Stimulated activated CD4-positive, alpha-beta T cell treated with anti-CD3 and anti-CD28 coated beads, Interleukin-2, amount 100 ng/mL, for 4 hours (primary cell): ENCODE data around the gene KRT33B.
"Not testable (repeated sequence)": the region's sequence is repeated elsewhere in the genome, so short reads cannot be mapped to it uniquely, and the experiment has no call there.

Source experiments
- DNase-seq: peaks from one replicate; pipeline ENCODE4 v3.0.0-alpha.2; 2020; ENCODE audit warnings: low read depth

The KRT33B gene

DNA sequence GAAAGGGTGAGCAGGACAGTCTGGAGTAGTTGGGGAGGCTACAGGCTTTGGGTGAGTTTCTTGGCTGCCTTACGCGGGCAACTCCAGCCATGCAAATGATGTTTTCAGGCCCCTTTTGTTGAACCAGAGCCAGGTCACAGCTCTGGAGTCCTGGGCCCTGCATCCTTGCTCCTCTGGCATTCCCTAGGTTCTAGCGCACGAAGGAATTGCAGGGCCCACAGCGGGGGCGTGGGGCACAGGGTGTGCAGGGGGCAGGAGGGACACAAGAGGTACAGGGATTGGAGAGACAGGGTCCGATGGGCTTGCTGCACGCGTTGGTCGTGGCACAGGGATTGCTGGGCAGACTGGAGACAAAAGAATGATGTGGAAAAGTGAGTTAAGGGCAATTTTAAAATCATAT, 24.2 kb upstream of the KRT33B start:
- no peak for DNase-seq

DNA sequence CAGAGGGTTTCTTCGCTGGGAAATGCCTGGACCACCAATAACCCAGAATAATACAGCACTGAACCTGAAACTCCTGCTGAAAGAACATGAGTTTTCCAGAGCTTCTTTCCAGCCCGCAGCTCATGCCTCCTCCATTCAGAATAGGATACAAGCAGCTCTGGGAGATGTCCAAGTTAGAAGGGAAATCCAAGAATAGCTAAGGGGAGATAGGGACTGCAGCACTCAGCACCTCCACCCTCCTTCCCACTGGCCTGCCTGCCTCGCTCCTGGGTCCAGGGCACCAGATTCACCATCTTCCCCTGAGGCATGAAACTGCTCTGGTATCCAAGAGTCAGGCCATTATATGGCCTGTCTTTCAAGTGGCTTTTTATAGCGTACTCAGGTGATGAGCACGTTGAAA, 23.7 kb upstream of the KRT33B start:
- no peak for DNase-seq

DNA sequence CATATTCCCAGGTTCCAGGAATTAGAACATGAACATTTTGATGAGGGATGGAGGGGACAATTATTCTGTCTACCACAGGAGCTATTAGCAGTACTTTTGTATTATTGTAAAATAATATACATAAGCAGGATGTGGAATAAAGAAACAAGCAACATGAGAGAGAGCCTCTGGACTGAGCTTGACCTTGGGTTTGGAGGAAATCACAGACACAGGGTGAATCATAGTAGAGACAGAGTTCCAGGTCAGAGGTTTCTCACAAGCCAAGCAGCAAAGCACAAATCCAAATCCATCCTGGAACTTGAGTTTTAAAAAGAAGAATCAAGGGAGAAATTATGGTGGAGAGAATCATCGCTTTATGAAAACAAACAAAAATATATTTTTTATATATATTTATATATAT, 22.7 kb upstream of the KRT33B start:
- no peak for DNase-seq

DNA sequence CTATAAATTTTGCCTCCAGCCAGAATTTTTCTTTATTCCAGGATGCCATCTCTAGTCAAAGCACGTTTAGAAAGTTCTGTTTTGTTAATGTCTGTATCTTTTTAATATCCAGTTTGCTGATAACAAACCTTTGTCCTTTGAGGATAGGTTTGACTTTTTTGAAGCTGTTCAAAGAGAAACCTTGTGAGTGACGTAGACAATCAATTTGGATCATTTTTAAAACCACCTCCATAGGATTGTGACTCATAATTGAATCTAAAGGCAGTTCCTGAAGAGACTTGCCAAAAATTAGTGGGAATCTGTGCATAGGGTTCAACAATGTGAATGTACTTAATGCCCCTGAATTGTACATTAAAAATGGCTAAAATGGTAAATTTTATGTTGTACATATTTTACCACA, 21.9 kb upstream of the KRT33B start:
- no peak for DNase-seq

DNA sequence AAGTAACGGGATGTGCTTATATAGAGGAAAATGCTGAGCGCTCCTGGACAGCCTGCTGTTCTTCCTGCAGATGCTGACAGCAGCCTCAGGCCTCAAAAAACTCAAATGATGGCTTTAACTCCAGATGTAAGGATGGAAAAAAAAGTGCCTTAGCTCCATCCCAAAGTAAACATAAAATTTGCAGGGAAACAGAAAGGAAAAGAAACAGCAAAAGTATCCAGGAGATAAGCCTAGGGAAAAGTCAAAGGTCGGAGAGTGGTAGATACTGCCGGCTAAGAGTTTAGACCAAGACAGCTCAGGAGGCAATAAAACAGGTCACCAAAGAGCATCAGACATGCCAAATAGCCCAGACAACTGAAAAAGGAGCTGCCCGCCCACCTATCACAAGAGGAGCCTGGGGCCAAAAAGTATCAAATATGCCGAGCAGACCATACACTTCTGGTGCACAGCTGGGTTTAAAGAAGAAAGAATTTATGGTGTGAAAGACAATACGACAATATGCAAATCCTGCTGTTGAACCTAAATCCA, 20.9 kb upstream of the KRT33B start:
- DNase-seq, result no peak

DNA sequence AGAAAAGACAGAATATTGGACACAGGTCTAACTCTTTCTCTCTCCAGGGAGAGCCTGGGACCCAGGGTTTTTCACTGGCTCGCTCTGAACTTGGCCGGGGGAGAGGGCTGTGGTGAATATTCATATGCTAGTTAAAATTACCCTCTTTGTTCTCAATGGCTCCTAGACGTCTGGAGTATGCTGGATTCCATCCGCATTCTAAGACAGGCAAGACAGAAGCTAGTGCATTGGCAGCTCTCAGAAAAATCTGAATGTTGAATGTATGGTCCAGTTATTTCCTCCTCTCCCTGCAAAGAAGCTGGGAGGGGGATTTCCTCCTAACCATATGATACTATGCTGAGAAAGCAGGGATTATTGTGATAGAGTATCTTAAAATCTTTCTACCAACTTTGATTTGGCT, 18.1 kb upstream of the KRT33B start:
- no peak for DNase-seq

DNA sequence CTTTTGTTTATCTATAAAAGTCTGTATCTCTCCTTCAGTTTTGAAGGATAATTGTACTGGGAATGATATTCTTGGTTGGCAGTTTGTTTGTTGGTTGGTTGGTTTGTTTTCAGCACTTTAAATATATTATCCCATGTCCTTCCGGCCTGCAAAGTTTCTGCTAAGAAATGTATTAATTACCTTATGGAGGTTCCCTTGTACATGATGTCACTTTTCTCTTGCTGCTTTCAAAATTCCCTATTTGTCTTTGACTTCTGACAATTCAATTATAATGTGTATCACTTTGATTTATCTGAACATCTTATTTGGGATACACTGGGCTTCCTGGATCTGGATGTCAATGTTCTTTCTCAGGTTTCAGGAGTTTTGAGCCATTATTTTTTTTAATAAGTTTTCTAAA, 16.6 kb upstream of the KRT33B start:
- no peak for DNase-seq

DNA sequence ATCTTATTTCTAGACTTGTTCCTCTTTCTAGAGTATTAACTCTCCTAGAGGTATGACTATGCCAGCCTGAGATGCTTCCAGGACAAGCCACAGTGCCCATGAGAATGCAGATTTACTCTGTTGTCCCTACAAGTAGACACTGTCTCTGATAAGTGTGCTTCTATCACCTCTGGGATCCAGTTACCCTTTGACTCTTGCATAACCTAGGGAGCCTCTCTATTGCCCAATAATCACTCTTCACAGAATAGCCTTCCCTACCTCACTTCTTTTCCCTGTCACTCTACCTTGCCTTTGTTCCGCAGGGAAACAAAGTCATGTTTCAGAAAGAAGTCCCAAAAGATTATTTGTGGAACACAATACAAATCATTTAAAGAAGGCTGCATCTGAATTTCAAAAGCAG, 14.1 kb upstream of the KRT33B start:
- no peak for DNase-seq

DNA sequence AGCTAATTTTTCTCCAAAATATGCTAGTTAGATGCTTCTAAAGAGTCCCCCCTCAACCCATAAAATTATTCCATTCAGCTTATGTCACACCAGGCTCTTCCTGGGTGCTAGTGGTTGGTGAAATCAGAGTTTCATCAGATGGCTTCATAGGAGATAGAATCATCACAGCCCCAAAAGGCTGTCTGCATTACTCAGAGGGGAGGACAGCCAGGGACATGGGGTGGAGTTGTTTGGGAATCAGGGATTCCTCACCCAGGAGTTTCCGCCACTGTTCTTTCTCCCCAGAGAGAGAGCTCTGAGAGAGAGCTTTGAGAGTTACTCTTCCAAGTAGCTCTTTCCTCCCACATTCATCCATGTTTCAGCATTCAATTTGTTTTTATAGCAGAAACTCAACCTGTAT, 12.8 kb upstream of the KRT33B start:
- DNase-seq, result no peak

DNA sequence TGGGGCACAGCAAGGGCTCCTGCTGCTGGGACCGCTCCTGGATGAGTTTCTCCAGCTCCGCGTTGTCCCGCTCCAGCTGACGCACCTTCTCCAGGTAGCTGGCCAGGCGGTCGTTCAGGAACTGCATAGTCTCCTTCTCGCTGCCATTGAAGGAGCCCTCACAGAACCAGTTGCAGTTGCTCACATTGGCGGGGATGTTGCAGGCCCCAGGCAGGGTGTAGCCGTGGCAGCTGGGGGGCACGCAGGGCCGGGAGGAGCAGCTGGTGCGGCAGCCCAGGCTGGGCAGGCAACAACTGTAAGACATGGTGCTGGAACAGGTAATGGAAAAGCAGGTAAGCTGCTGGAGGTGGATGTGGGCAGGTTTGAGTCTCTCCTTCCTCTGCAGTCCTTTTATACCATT, 12.3 kb upstream of the KRT33B start, which contains the start of gene KRT34:
Gene KRT34 (minus strand): TSS at position 364 of the 400 bp plus-strand sequence. CDS start 60 bp downstream, at position 304.
- not testable (repeated sequence) for DNase-seq

DNA sequence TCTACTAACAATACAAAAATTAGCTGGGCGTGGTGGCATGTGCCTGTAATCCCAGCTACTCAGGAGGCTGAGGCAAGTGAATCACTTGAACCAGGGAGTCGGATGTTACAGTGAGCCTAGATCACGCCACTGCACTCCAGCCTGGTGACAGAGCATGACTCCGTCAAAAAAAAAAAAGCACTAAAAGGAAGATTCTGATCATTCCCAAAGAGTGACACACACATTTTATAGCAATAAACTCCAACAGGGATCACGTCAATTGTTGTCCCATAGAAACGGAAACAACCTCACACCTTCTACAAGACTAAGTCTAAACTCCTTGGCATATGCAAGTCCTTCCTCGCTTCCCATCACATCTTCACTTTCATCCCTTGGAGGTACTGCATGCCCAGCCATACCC, 10.5 kb upstream of the KRT33B start:
- DNase-seq, result not testable (repeated sequence)

DNA sequence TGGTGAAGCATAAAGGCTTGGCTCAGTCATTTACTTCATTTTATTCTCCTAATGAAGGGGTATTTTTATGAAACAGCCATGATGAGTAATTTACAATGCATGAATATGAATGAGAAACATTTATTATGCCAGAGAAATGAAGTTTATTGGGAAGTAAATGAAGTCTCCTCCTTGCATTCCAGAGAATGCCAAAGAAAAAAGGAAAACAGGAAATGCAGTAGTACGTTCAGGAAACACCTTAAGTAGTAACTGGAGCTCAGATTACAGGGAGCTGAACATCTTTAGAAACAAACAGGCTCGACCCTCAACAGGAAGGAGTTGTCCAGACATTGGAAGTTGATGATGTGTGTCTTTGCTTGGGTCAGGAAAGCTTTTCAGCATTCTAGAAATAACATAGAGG, 7.9 kb upstream of the KRT33B start:
- no peak for DNase-seq

DNA sequence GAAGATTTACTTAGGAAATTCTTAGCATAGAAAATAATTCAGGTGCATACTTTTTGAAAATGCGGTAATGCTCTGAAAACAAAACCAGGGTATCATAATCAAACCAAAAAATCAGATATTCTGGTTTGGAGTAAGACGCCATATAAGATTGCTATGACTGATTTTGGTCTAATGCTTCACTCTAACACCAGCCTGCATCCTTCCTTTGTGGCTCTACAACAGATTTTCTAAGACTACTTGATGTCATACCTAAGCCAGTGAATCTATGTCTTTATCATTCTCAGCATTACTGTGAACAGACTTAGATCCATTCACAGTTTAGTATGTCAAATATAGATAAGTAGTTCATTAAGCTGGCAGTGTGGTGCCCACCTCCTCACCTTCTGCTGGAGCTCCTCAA, 590 bp downstream of the KRT33B start:
- DNase-seq, result no peak

DNA sequence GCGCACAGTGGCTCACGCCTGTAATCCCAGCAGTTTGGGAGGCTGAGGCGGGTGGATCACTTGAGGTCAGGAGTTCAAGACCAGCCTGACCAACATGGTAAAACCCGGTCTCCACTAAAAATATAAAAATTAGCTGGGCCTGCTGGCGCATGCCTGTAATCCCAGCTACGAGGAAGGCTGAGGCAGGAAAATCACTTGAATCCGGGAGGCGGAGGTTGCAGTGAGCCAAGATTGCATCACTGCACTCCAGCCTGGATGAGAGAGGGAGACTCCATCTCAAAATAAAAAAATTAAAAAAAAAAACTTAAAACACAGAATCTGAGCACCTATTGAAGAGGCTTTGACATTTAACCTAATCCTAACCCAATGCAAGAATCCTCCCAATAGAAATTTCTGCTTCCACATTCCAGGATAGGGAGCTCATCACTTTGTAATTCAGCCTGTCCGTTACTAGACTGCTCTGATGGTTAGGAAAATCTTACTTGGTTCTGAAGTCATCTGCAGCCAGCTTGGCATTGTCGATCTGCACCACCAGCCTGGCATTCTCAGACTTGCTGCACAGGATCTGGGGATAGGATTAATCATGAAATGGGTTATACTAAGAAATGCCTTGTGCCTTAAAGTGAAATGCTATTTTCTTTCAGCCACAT, 2.1 kb downstream of the KRT33B start:
- no peak for DNase-seq

DNA sequence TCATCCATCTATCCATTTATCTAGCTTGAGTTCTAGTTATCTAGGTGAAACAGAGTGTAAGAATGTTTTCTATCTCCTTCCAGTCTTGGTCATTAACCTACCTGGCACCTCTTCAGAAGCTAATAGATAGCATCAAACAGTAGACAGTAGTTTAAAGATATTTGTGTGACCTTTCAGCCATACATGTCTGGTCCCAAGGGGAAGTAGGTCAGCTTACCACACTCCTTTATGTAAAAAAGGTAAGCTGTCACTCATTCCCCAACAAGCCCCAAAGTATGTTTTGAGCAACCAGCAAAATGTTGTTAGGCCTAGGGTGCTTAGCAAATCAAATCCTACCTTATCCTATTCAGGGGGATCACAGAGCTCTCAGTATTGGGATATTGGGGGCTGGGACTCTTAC, 3.5 kb downstream of the KRT33B start:
- no peak for DNase-seq

DNA sequence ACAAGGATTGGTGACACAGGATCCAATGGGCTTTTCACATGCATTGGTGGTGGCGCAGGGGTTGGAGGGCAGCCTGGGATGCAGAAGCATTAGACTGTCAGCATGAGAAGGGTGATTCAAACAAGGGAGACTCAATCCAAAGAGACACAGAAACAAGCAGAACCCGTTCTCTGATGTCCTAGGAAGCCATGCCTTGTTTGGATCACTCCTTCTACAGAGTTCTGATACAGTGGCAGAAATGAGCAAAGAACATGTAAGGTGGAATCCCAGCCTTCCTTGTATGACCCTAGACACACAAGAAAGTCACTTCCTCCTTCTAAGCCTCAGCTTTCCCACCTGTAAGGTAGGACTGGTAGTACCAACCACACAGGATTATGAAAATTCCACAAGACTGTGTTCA, 5.7 kb downstream of the KRT33B start:
- DNase-seq, result no peak

DNA sequence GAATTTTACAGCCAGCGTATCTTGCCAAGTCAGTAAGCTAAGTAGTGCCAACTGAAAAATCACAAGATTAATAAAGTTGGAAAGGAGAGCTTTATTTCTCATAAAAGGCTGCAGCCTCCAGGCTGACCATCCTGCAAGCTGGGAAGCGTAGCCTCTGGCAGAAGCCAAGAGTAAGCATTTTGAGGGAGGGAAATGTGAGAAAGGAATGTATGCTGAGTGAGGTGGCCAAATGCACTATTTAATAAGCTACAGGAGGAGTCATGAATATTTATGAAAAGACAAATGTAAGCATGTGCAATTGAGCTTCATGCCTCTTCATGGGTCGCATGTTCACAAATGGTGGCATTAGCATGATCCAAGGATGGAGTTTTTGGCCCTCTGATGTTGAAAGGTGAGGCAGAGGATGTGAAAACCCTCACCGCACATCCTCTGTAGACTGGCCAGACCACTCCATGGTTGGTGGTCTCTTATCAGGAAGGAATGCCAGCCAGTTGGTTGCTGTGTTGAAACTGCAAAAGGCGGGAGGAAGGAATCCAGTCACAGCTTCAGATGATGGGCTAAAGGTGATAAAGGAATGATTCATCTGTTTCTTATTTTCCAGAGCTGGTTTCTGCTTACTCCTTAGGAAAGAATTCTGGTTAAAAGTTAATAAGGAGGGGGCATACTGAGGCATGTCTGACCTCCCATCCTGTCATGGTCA, 9.2 kb downstream of the KRT33B start:
- DNase-seq, result no peak

DNA sequence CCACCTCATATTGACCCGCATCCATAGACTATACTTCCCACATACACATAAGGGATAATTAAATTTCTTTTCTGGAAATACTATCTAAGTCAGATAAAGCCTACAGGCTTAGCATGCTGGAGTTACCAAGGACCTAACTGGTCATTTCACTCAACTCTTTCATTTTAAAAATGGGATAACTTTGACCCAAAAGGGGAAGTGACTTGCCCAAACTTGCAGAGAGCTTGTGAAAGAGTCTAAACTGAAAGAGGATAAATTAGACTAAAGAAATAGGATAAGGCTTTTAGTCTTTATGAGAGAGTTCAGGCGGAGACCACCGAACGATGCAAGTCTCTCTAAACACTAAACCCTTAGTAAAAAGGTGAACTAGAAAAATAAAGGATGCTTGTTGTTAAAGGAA, 15.1 kb downstream of the KRT33B start:
- no peak for DNase-seq

DNA sequence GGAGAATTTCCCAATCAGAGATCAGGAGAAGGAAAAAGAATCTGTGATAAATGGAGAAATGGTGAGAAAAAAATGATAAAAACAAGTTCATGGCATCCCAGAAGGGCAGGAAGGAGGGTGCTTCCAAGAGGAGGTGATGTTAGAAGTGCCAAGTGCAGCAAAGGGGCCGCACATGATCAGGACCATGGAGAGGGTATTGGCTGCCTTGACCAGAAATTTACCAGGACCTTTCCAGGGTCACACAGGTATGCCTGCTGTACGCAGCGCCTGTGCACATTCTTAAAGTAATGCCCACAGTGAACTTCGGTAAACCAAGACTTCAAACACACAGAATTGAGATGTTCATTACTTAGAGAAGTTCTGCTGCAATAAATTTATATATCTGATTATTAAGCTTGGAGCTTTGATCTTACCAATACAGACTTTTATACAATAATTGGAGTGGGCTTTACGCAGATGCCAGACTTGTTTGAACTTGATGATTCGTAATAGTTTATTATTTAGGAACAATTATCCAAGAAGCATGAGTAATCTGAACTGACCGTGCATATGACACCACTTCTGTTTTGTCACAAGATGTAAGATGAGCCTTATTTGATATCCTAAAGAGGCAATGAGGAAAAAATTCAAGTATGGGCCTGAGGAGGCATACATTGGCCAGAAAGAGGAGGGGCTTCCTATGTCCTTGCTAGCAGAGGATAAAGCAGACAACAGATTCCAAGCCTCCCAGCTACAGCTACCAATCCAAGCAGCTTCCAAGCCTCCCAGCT, 16.8 kb downstream of the KRT33B start:
- no peak for DNase-seq

DNA sequence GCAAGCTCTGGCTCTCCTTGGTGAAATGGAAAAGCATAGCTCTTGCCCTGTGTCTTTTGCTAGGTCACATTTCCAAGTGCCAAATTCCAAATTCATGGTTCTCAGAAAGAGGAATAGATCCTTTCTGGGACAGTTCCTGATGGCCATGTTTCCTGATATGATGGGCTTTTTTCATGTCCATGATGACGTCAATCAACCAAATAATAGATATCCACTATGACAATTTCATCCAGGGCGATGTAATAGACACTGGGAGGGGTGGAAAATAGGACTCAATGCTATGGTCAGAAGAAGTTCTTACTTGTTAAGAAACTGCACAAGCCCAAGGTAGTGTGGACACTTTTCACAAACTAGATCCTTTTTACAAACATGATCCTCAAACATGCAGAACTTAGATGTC, 18.4 kb downstream of the KRT33B start:
- no peak for DNase-seq

DNA sequence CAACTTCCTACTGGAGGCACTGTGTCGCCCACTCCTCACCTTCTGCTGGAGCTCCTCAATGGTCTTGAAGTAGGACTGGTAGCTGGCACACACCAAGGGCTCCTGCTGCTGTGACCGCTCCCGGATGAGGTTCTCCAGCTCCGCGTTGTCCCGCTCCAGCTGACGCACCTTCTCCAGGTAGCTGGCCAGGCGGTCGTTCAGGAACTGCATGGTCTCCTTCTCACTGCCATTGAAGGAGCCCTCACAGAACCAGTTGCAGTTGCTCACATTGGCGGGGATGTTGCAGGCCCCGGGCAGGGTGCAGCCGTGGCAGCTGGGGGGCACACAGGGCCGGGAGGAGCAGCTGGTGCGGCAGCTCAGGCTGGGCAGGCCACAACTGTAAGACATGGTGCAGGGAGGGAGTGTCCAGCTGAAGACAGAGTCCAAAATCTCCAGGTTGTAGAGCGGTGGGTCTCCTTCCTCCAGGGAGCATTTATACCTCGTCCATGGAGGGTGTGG, 19.2 kb downstream of the KRT33B start, which contains the start of gene KRT33A:
Gene KRT33A (minus strand): TSS at position 448 of the 498 bp plus-strand sequence. CDS start 61 bp downstream, at position 387.
- DNase-seq, result not testable (repeated sequence)
